ENCODE measurements around the gene ACTN1. TPM values are rescaled to one million over a fixed set of nuclear protein-coding genes. Genes with fewer than 3 reads are reported as not detected.
"Not testable (repeated sequence)": the region's sequence is repeated elsewhere in the genome, so short reads cannot be mapped to it uniquely, and the experiment has no call there.

Gene ACTN1
- total RNA-seq, 2 experiments from 2014 or later: 73.8 to 73.9 TPM

DNA sequence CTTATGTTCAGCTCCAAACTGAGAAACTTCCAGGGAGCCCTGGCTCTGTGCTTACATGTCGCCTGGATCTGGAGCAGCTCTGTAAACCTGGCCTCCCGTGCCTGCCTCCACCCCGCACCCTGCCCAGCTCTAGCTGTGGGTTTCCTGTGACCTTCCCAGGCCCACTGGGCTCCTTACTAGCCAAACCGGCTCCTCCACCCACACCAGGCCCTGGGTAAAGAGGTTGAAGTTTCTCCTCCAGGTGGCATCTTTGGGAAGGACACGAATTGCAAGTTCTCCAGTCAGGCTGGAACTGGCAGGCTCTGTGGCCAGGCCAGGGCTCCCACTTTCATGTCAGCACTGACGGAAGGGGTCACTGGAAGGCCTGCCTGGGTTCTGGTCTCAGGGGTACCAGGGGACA is 125.4 kb downstream of the ACTN1 start:
- CTCF ChIA-PET: interaction anchor here (1.9 kb wide), 1 partner anchor 10 kb away, joined by 6 read pairs; no protein-coding TSS in a partner anchor
- POLR2A ChIA-PET: no interaction called here

DNA sequence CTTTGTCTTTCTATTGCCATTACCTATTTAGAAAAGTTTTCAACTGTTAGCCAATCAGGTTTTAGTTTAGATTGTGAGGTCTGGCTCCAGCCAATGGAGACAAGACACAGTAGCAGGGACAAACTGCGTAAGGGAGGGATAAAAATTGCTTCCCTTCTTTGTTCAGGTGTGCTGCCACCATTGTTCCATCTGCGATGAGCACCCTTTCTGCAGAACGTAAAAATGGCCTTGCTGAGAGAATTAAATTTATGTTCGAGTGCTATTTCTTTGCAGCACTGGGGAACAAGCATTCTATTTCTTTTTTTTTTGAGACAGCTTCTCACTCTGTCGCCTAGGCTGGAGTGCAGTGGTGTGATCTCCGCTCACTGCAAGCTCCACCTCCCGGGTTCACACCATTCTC is 126.6 kb downstream of the ACTN1 start:
- POLR2A ChIA-PET, CTCF ChIA-PET: not testable (repeated sequence)

DNA sequence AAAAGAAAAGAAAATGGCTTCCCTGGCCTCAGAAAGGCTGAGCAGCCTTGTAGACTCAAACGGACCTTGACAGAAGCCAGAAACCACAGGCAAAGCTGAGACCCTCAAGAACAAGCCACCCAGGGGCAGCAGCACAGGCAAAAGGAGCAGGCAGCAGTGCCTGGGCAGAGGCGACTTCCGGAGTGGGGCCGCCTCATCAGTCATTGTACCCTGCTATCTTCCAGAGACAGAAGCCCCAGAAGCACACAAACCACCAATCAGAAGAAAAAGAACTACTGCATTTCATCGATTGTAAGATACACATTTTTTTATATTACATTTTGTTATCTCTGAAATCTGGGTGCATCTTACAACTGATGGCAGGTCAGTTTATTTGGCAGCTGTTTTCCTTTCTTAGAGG is 128.0 kb downstream of the ACTN1 start:
- CTCF ChIA-PET: interaction anchor here (0.7 kb wide), 1 partner anchor 377 kb away, joined by 3 read pairs; no protein-coding TSS in a partner anchor
- POLR2A ChIA-PET: no interaction called here

DNA sequence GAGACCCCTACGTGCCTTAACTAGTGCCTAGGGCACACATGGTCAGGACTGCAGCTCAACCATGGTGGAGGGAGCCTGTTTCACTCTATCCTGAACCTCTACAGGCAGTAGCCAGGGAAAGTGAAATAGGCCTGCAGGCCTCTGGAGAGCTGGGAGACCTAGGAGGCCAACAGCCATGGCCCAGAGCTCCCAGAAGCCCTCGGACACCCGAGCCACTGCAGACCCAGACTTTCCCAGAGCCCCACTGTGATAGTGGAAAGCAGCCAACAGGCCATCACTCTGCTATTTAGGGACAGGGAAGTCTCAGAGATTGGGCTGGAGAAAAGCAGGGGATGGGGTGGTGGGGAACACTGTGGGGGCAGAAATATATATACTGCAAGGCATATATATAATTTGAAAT is 129.7 kb downstream of the ACTN1 start:
- POLR2A ChIA-PET: no interaction called here
- CTCF ChIA-PET: interaction anchor here (0.9 kb wide), 1 partner anchor 55 kb away, joined by 3 read pairs; no protein-coding TSS in a partner anchor

DNA sequence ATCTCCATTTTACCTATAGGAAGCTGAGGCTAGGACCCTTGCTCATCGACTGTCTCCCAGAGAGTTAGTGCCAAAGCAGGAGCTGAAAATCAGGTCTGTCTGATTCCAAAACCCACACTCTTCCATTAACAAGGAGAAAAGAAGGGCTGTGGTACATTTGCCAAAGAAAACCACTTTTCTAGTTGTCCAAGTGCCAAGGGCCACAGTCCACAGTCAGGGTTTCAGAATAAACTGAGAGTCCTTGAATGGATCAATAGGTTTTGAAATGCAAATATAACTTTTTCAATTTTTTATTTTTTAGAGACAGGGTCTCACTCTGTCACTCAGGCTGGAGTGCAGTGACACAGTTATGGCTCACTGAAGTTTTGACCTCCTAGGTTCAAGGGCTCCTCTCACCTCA is 130.8 kb downstream of the ACTN1 start:
- POLR2A ChIA-PET: no interaction called here
- CTCF ChIA-PET: no interaction called here

DNA sequence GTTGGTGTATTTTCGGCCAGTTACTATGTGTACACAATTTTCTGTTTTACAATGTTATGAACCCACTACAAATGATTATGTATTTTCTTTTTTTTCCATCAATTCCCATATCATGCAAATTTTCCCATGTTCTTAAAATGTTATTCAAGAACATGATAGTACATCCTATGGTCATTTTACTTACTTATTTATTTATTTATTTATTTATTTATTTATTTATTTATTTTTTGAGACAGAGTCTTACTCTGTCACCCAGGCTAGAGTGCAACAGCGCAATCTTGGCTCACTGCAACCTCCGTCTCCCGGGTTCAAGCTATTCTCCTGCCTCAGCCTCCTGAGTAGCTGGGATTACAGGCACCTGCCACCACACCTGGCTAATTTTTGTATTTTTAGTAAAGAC is 131.5 kb downstream of the ACTN1 start:
- CTCF ChIA-PET, POLR2A ChIA-PET: not testable (repeated sequence)

DNA sequence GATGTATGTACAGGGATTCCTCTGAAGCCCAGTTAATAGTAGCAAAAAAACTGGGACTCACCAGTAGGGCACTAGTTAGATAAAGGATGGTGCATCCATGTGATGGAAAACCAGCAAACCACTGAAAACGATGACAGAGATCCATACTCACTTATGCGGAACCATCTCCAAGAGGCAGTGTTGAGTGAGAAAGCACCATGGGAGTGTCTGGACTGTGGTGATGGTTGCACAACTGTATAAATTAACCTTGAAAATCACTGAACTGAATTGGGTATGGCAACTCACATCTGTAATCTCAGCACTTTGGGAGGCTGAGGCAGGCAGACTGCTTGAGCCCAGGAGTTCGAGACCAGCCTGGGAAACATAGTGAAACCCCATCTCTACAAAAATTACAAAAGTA is 132.6 kb downstream of the ACTN1 start:
- ChIA-PET POLR2A (no interaction called here), CTCF (no interaction called here)

DNA sequence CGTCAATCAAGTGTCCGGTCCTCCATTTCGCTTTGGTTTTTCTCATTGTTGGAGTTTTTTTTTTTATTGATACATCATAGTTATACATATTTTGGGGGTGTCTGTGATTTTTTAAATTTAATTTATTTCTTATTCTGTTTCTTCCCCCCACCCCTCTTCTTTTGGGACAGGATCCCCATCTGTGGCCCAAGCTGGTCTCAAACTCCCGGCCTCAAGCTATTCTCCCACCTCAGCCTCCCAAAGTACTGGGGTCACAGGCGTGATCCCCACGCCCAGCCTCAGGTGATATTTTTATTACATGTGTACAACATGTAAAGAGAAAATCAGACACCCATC is 134.9 kb downstream of the ACTN1 start:
- ChIA-PET CTCF (interaction anchor here (0.7 to 2.2 kb wide), 13 partner anchors 10 to 911 kb away, joined by 3 to 15 read pairs (median 5); no protein-coding TSS in a partner anchor), POLR2A (interaction anchor here (0.7 kb wide), 1 partner anchor 367 kb away, joined by 5 read pairs; no protein-coding TSS in a partner anchor)

DNA sequence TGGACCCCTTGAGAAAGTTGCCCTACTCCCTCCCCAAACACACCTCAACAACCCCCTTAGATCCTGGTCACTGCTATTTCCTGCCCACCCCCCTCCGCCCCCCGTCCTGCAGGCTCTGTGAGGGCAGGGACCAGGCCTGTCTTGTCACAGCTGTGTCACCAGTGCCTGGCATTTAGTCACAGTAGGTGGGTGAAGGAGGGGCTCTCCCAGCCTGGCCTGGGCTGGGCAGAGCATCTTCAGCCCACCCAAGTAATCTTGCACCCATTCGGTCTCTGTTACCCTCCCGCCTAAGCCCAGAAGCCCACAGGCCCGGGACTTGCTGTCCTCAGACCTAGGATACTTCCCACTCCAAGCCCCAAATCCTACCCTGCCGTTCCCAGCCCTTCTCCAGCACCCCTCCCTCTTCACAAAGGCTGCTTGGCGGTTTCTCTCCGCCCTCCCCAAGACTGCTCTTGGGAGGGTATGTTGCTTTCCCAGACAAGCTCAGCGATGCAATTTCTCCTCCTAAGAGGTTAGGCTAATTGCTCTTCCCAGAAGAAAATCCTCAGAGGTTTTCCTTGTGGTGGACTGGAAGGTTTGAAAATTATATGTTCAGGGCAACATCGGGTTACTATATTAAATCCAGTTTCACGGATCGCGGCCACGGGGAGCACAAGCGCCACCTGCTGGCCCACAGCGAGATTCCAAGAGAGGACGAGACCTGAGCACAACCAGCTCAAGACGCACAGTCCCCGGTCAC is 135.5 kb downstream of the ACTN1 start:
- CTCF ChIA-PET: interaction anchor here (0.6 to 2.2 kb wide), 16 partner anchors 10 to 917 kb away, joined by 3 to 15 read pairs (median 4); no protein-coding TSS in a partner anchor
- POLR2A ChIA-PET: interaction anchor here (0.7 kb wide), 1 partner anchor 367 kb away, joined by 5 read pairs; no protein-coding TSS in a partner anchor

DNA sequence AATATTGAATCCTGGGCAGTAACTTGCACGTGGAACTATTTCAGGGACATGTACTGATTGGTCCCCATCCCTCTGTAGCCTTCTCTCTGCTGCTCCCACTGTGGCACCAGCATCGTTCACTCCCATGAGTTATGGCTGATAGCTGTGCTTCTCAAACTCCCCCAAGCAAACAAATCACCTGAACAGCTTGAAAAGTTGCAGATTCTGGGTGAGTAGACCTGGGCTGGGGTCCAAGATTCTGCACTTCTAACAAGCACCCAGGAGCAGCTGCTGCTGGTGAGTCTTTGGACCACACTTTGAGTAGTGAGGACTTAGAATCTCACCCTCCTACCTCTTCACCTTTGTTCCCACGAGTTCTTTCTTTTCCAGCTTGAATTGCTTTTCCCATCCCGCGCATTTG is 136.8 kb downstream of the ACTN1 start:
- ChIA-PET CTCF (interaction anchor here (1.5 kb wide), 1 partner anchor 582 kb away, joined by 4 read pairs; no protein-coding TSS in a partner anchor), POLR2A (no interaction called here)

DNA sequence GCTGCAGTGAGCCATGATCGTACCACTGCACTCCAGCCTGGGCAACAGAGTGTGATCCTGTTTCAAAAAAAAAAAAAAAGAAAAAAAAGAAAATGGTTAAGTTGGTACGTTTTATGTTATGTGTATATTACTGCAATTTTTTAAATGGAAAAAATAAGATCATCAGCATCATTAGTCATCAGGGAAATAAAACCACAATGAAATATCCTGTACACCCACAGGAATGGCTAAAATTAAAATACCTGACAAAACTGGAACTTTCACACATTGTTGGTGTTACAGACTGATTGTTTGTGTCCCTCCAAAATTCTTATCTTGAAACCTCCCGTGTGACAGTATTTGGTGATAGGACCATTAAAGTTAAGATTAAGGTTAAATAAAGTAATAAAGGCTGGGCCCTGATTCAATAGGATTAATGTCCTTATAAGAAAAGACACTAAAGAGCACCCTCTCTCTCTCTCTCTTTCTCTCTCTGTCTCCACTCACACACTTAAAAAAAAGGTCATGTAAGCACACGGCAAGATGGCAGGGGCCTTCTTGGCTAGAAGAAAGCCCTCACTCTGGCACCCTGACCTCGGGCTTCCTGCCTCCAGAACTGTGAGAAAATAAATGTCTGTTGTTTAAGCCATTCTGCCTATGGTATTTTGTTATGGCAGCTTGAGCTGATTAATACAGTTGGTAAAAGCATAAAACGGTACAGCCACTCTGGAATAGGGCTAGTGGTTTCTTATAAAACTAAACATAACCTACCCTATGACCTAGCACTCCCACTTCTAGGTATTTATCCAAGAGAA is 137.9 kb downstream of the ACTN1 start:
- CTCF ChIA-PET: interaction anchor here (1.0 kb wide), 1 partner anchor 17 kb away, joined by 3 read pairs; no protein-coding TSS in a partner anchor
- POLR2A ChIA-PET: no interaction called here

DNA sequence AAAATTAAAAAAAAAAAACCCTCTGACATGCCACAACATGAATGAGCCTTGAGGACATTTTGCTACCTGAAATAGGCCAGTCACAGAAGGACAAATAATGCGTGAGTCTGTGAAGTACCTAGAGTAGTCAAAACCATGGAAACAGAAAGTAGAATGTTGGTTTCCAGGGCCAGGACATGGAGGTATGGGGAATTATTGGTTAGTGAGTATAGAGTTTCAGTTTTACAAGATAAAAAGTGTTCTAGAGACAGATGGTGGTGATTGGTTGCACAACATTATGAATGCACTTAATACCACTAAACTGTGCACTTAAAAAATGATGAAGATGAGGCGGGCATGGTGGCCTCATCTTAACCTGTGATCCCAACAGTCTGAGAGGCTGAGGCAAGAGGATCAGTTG is 138.6 kb downstream of the ACTN1 start:
- CTCF ChIA-PET: interaction anchor here (1.0 kb wide), 1 partner anchor 16 kb away, joined by 3 read pairs; no protein-coding TSS in a partner anchor

DNA sequence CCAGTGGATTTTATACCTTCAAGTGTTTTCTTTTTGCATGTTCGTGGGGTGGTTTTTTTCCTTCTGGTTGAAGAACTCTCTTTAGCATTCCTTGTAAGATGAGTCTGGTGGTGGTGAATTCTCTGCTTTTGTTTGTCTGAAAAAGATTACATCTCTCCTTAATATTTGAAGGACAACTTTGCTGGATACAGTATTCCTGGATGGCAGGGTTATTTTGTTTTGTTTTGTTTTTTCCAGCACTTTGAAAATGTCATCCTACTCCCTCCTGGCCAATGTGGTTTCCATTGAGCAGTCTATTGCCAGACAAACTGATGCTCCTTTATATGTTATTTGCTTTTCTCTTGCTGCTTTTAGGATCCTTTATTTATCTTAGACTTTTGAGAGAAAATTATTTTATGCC is 143.0 kb downstream of the ACTN1 start:
- POLR2A ChIA-PET: no interaction called here
- CTCF ChIA-PET: no interaction called here

More for the DNA sequence above, 138.6 kb downstream of the ACTN1 start:
- POLR2A ChIA-PET: no interaction called here

DNA sequence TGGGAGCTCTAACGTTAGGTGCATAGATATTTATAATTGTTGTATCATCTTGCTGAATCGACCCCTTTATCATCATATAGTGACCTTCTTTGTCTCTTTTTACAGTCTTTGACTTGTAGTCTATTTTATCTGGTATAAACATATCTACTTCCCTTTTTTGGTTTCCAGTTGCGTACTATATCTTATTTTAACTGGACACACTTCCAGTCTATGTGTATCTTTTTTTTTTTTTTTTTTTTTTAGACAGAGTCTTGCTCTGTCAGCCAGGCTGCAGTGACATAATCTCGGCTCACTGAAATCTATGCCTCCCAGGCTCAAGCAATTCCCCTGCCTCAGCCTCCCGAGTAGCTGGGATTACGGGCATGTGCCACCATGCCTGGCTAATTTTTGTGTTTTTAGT is 144.3 kb downstream of the ACTN1 start:
- CTCF ChIA-PET: no interaction called here

DNA sequence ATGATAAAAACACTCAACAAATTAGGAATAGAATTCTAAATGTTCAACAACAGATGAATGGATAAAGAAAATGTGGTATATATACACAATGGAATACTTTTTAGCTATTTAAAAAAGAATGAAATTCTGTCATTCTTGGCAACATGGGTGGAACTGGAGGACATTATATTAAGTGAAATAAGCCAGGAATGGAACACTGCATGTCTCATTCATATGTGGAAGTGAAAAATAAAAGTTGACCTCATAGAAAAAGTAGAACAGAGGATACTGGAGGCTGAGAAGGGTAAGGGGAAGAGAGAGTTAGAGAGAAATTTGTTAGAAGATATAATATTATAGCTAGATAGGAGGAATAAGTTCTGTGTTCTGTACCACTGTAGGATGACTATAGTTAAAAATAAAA is 150.4 kb downstream of the ACTN1 start:
- ChIA-PET CTCF (no interaction called here), POLR2A (no interaction called here)

More for the DNA sequence above, 144.3 kb downstream of the ACTN1 start:
- POLR2A ChIA-PET: no interaction called here

DNA sequence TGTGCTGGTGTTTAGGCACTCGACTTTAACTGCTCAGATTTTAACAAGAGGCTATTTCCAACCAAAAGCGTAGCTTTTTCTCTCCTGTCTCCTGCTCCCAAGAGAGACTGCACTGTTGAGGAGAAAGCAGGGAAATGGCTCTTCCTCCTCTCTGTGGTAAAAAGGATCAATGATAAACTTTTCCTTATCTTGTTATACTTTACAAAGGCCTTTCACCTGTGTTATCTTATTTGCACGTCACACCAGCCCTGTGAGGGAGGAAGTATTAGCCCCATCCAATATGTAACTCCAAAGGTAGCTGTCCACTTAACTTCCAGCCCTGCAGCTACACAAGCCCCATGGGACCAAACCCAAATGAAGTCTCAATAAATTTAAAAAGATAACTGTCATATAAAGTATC is 153.4 kb downstream of the ACTN1 start:
- CTCF ChIA-PET: interaction anchor here (1.2 kb wide), 1 partner anchor 575 kb away, joined by 4 read pairs; no protein-coding TSS in a partner anchor
- POLR2A ChIA-PET: no interaction called here

DNA sequence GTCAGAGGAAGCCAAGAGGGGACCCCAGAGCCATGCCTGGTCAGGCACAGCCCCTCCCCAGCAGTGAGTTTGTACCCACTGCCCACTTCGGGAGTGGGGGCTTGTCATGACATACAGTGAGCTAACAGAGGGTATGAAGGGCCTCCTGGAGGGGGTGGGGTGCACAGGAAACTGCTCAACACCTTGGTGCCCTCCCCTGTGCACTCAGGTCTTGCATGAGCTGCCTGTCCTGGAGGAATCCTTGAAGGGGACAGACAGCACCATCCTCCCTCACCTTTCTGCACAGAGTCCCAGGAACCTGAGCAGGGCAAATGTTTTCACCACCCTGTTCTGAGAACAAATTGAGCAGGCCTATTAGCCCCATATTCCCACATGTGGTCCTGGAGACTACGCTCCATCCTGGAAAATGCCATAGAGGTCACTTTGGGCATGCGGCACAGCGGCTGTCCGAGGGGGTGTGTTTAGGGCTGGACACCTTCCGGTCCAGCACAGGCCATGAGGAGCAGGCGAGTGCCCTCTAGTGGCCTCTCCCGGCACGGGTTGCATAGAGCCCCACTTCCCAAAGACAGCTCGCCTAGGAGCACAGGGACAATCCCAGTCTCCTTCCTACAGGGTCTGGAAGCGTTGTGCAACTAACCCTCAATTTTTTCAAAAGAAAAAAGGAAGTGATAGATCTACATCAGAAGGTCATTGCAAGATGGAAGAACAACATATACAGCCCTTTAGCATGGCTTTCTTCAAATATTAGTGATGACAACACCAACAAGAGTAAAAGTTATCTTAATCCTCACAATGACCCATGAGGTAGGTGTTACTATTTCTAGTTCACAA is 154.4 kb downstream of the ACTN1 start:
- CTCF ChIA-PET: interaction anchor here (0.7 to 1.7 kb wide), 5 partner anchors 15 to 890 kb away, joined by 3 to 12 read pairs (median 3); no protein-coding TSS in a partner anchor
- POLR2A ChIA-PET: no interaction called here

DNA sequence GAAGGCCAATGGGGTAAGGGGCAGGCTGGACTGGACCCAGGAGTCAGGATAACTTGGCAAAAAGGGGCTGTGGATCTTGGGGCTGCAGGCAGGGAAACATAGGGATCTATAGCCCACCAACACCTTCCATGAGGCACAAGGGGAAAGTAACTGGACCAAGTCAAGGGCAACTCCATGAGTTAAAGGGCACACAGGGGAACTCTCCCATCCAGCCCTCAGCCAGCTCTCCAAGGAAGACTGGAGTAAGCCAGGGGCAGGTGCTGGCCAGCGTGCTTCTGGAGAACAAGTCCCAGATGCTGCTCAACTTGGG is 154.9 kb downstream of the ACTN1 start:
- ChIA-PET CTCF (interaction anchor here (0.7 to 1.7 kb wide), 4 partner anchors 15 to 890 kb away, joined by 3 to 12 read pairs (median 3); no protein-coding TSS in a partner anchor), POLR2A (no interaction called here)
